Activated B cell treated with CpG ODN at 0.5 μM for 24 hours (primary cell): ENCODE results near the gene CD70. TPM values are rescaled to one million over a fixed set of nuclear protein-coding genes. Genes with fewer than 3 reads are reported as not detected.
A peak's percentile ranks its signal among the peaks of the same experiment; 100 is the strongest.
"Not testable (repeated sequence)": the region's sequence is repeated elsewhere in the genome, so short reads cannot be mapped to it uniquely, and the experiment has no call there.

ENCODE experiments used
- ATAC-seq: fragments of 200-7000 bp; cut with Tn5 transposase; one replicate; pipeline ENCODE4 v1.10.0; 2021; ENCODE audit warnings: low read depth, mild to moderate bottlenecking, moderate library complexity
- CTCF ChIA-PET: fragments of 350-600 bp; sonication (Branson Sonifier 250); formaldehyde crosslinking; loops from one replicate; lab custom pipeline; 2021; ENCODE audit warnings: antibody characterized with exemption; lab: Charles Lee
- POLR2A ChIA-PET: fragments of 350-600 bp; sonication (Branson Sonifier 250); formaldehyde crosslinking; loops from one replicate; lab custom pipeline; 2021; ENCODE audit warnings: antibody characterized with exemption; lab: Charles Lee
- DNase-seq: peaks from one replicate; pipeline ENCODE4 v3.0.0; 2022
- H3K27ac Mint-ChIP-seq: one replicate; pipeline ENCODE4 v1.8.0; 2020; ENCODE audit warnings: mixed read lengths
- H3K27me3 Mint-ChIP-seq: one replicate; pipeline ENCODE4 v1.8.0; 2021; ENCODE audit warnings: mixed read lengths
- H3K36me3 Mint-ChIP-seq: one replicate; pipeline ENCODE4 v1.8.0; 2021; ENCODE audit warnings: low read depth, mixed read lengths
- H3K4me1 Mint-ChIP-seq: one replicate; pipeline ENCODE4 v1.8.0; 2021; ENCODE audit warnings: mixed read lengths
- H3K4me3 Mint-ChIP-seq: one replicate; pipeline ENCODE4 v1.8.0; 2020; ENCODE audit warnings: mild to moderate bottlenecking, mixed read lengths
- H3K9me3 Mint-ChIP-seq: one replicate; pipeline ENCODE4 v1.8.0; 2020; ENCODE audit warnings: mixed read lengths
- intact Hi-C: fragments of 100-400 bp; cut with micrococcal nuclease; formaldehyde crosslinking; loops from one replicate; pipeline ENCODE4 v1.15.1; 2024
- total RNA-seq: library from RNA; stranded (reverse); gene quantifications from 2 replicates; pipeline ENCODE4 v1.2.3, GENCODE V29; 2022
- TF ChIP-seq, protein P1 (sequence below): fragments of 200-600 bp; IDR thresholded peaks from one replicate; pipeline ENCODE4 v1.8.0; 2022; ENCODE audit warnings: antibody characterized with exemption, mild to moderate bottlenecking

CD70 gene
- total RNA-seq, 1 donor from 2014 or later: 29.3 TPM

DNA sequence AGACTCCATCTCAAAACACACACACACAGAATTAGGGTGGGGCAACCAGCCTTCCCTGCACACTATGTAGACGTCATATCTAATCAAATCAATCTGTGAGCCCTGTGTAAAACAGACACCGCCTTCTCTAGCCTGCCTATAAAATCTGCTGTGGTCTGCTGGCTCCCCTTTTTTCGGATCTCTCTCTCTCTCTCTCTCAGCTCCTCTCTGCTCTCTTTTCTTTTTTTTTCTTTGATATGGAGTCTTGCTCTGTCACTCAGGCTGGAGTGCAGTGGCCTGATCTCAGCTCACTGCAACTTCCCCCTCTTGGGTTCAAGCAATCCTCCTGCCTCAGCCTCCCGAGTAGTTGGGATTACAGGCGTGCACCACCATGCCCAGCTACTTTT lies 11.8 kb upstream of the CD70 start:
- H3K4me3 Mint-ChIP-seq: no peak overlapping the region
- intact Hi-C loops: no loop called here
- no peaks in the 10 kb centered on the region for H3K36me3 Mint-ChIP-seq
- ChIA-PET CTCF (no interaction called here), POLR2A (interaction anchor here (0.6 to 1.6 kb wide), 5 partner anchors 12 to 444 kb away, joined by 3 to 10 read pairs (median 5); no protein-coding TSS in a partner anchor)
- ATAC-seq: no peak
- H3K27ac Mint-ChIP-seq: peak overlapping the region; percentile 46
- TF ChIP-seq, protein P1, sequence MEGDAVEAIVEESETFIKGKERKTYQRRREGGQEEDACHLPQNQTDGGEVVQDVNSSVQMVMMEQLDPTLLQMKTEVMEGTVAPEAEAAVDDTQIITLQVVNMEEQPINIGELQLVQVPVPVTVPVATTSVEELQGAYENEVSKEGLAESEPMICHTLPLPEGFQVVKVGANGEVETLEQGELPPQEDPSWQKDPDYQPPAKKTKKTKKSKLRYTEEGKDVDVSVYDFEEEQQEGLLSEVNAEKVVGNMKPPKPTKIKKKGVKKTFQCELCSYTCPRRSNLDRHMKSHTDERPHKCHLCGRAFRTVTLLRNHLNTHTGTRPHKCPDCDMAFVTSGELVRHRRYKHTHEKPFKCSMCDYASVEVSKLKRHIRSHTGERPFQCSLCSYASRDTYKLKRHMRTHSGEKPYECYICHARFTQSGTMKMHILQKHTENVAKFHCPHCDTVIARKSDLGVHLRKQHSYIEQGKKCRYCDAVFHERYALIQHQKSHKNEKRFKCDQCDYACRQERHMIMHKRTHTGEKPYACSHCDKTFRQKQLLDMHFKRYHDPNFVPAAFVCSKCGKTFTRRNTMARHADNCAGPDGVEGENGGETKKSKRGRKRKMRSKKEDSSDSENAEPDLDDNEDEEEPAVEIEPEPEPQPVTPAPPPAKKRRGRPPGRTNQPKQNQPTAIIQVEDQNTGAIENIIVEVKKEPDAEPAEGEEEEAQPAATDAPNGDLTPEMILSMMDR: no peak
- H3K4me1 Mint-ChIP-seq: peaks cover 46% of the 10 kb centered on the region
- no peak for DNase-seq
- H3K9me3 Mint-ChIP-seq: no peaks in the 10 kb centered on the region
- H3K27me3 Mint-ChIP-seq: no peaks in the 10 kb centered on the region

- Mint-ChIP-seq H3K4me3 (peak overlapping the region; percentile 81), H3K4me1 (peaks cover 46% of the 10 kb centered on the region), H3K27ac (peak overlapping the region; percentile 95)
- intact Hi-C loops: loop anchor here (1.0 kb wide), 1 partner anchor 9 kb away; no protein-coding TSS in a partner anchor
- CTCF ChIA-PET, DNase-seq, H3K27me3 Mint-ChIP-seq, H3K9me3 Mint-ChIP-seq, H3K36me3 Mint-ChIP-seq: not testable (repeated sequence)
- POLR2A ChIA-PET: interaction anchor here (0.6 to 2.8 kb wide), 12 partner anchors 8 to 85 kb away, joined by 3 to 10 read pairs (median 4); no protein-coding TSS in a partner anchor
- ATAC-seq: peak; percentile 87
Measured at GRCh38 chr19:6601537-6602052, 10.6 kb upstream of the CD70 start.

- H3K9me3 Mint-ChIP-seq, H3K36me3 Mint-ChIP-seq, ATAC-seq, DNase-seq, H3K27me3 Mint-ChIP-seq, CTCF ChIA-PET: not testable (repeated sequence)
- Mint-ChIP-seq H3K27ac (peak overlapping the region; percentile 95), H3K4me3 (peak overlapping the region; percentile 81), H3K4me1 (peaks cover 46% of the 10 kb centered on the region)
- POLR2A ChIA-PET: interaction anchor here (0.6 to 2.8 kb wide), 8 partner anchors 11 to 85 kb away, joined by 3 to 9 read pairs (median 4); no protein-coding TSS in a partner anchor
- intact Hi-C loops: loop anchor here (1.0 kb wide), 1 partner anchor 9 kb away; no protein-coding TSS in a partner anchor
Measured at GRCh38 chr19:6600951-6601536, 10.1 kb upstream of the CD70 start.

DNA sequence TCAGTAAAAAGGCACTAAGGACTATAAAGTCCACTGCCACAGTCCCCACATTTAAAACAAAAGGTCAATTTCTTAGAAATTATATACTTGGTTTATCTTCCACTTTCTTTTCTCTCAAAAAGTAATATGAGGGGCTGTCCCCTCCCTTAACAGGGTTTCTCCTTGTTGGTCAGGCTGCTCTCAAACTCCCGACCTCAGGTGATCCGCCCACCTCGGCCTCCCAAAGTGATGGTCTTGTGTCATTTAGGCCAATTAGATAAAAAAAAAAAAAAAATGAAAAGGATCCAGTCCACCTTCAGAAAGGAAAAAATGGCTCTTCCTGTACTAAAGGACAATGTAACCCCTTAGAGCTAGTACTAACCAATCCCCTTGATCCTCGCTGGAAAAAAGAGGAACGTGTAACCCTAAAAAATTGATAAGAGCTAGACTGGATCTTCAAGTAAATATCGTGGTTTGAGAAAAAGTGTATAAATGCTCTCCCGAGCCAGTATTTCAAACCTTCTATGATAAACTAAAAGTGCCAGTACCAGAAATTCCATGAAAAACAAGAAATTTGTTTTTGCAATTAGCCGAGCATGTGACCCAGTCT lies 9.0 kb upstream of the CD70 start:
- no peak for DNase-seq
- POLR2A ChIA-PET: interaction anchor here (0.7 to 2.8 kb wide), 4 partner anchors 12 to 173 kb away, joined by 3 to 9 read pairs (median 4); partner anchors contain the start of gene VAV1
- TF ChIP-seq, protein P1: no peak
- no peak overlapping the region for H3K4me3 Mint-ChIP-seq
- H3K9me3 Mint-ChIP-seq: no peaks in the 10 kb centered on the region
- peak overlapping the region; percentile 95 for H3K27ac Mint-ChIP-seq
- H3K27me3 Mint-ChIP-seq: no peaks in the 10 kb centered on the region
- peaks cover 46% of the 10 kb centered on the region for H3K4me1 Mint-ChIP-seq
- ATAC-seq: no peak
- CTCF ChIA-PET: no interaction called here
- intact Hi-C loops: no loop called here
- H3K36me3 Mint-ChIP-seq: no peaks in the 10 kb centered on the region

GRCh38 chr19:6598254-6598892 lies 7.4 kb upstream of the CD70 start:
- H3K9me3 Mint-ChIP-seq, intact Hi-C loops, ATAC-seq, DNase-seq, H3K4me3 Mint-ChIP-seq, H3K36me3 Mint-ChIP-seq, H3K27ac Mint-ChIP-seq, CTCF ChIA-PET: not testable (repeated sequence)
- H3K4me1 Mint-ChIP-seq: peaks cover 40% of the 10 kb centered on the region
- H3K27me3 Mint-ChIP-seq: peaks cover 10% of the 10 kb centered on the region
- POLR2A ChIA-PET: interaction anchor here (0.6 to 1.0 kb wide), 2 partner anchors 21 to 81 kb away, joined by 3 to 7 read pairs; no protein-coding TSS in a partner anchor

- Mint-ChIP-seq H3K27me3 (peaks cover 12% of the 10 kb centered on the region), H3K4me1 (peaks cover 36% of the 10 kb centered on the region)
- H3K27ac Mint-ChIP-seq, H3K36me3 Mint-ChIP-seq, ATAC-seq, H3K9me3 Mint-ChIP-seq, DNase-seq, intact Hi-C loops, H3K4me3 Mint-ChIP-seq, CTCF ChIA-PET: not testable (repeated sequence)
- POLR2A ChIA-PET: interaction anchor here (0.6 to 1.0 kb wide), 2 partner anchors 20 to 80 kb away, joined by 3 to 7 read pairs; no protein-coding TSS in a partner anchor
Measured at GRCh38 chr19:6597471-6598253, 6.7 kb upstream of the CD70 start.
